ENCODE results near the gene SCUBE1. TPM values are rescaled to one million over a fixed set of nuclear protein-coding genes. Genes with fewer than 3 reads are reported as not detected.

Gene SCUBE1
- total RNA-seq, 1 donor from 2014 or later = 54.7 TPM

GRCh38 chr22:43238526-43239006 lies 104.6 kb downstream of the SCUBE1 start:
- H3K4me1 Mint-ChIP-seq (ENCODE audit: unreplicated experiment) = peaks cover 8% of the 10 kb centered on the region
- DNase-seq (ENCODE audit: low spot score) = no peak
- no peak overlapping the region for H3K27ac Mint-ChIP-seq (ENCODE audit: unreplicated experiment)
- peaks cover 4% of the 10 kb centered on the region for H3K27me3 Mint-ChIP-seq (ENCODE audit: unreplicated experiment)
- TF ChIP-seq, protein P1, sequence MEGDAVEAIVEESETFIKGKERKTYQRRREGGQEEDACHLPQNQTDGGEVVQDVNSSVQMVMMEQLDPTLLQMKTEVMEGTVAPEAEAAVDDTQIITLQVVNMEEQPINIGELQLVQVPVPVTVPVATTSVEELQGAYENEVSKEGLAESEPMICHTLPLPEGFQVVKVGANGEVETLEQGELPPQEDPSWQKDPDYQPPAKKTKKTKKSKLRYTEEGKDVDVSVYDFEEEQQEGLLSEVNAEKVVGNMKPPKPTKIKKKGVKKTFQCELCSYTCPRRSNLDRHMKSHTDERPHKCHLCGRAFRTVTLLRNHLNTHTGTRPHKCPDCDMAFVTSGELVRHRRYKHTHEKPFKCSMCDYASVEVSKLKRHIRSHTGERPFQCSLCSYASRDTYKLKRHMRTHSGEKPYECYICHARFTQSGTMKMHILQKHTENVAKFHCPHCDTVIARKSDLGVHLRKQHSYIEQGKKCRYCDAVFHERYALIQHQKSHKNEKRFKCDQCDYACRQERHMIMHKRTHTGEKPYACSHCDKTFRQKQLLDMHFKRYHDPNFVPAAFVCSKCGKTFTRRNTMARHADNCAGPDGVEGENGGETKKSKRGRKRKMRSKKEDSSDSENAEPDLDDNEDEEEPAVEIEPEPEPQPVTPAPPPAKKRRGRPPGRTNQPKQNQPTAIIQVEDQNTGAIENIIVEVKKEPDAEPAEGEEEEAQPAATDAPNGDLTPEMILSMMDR (IDR thresholded peaks at IDR 0.05; ENCODE audit: unreplicated experiment) = no peak
- peaks cover 4% of the 10 kb centered on the region for H3K36me3 Mint-ChIP-seq (ENCODE audit: low read depth, unreplicated experiment)
- H3K9me3 Mint-ChIP-seq (ENCODE audit: unreplicated experiment) = no peaks in the 10 kb centered on the region
- H3K4me3 Mint-ChIP-seq (ENCODE audit: unreplicated experiment) = no peak overlapping the region

DNA sequence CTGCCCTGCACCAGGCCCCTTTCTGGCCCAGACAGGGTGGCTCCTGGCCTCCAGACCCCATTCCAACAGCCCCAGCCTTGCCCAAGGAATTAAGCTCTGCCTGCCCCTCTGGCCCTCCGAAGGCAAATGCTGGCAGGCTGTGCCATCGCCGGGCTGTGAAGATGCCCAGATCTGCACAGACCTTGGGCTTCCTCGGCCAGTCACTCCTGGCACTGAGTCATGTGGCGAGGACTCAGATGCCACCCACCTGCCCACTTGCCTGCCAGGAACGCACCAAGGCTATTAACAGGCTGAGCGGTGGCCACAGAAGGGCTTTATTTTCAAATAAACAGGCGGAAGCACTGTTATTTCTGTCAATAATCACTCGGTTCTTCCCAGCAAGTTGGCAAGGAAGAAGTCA lies 105.9 kb downstream of the SCUBE1 start:
- TF ChIP-seq, protein P1 (IDR thresholded peaks at IDR 0.05; ENCODE audit: unreplicated experiment) = no peak
- no peak overlapping the region for H3K4me3 Mint-ChIP-seq (ENCODE audit: unreplicated experiment)
- peaks cover 8% of the 10 kb centered on the region for H3K4me1 Mint-ChIP-seq (ENCODE audit: unreplicated experiment)
- no peak for DNase-seq (ENCODE audit: low spot score)
- H3K27me3 Mint-ChIP-seq (ENCODE audit: unreplicated experiment) = peaks cover 6% of the 10 kb centered on the region
- H3K9me3 Mint-ChIP-seq (ENCODE audit: unreplicated experiment) = no peaks in the 10 kb centered on the region
- no peak overlapping the region for H3K27ac Mint-ChIP-seq (ENCODE audit: unreplicated experiment)
- peaks cover 8% of the 10 kb centered on the region for H3K36me3 Mint-ChIP-seq (ENCODE audit: low read depth, unreplicated experiment)

- DNase-seq (ENCODE audit: low spot score) = no peak
- no peaks in the 10 kb centered on the region for H3K9me3 Mint-ChIP-seq (ENCODE audit: unreplicated experiment)
- peaks cover 6% of the 10 kb centered on the region for H3K27me3 Mint-ChIP-seq (ENCODE audit: unreplicated experiment)
- H3K27ac Mint-ChIP-seq (ENCODE audit: unreplicated experiment) = no peak overlapping the region
- peaks cover 8% of the 10 kb centered on the region for H3K36me3 Mint-ChIP-seq (ENCODE audit: low read depth, unreplicated experiment)
- H3K4me3 Mint-ChIP-seq (ENCODE audit: unreplicated experiment) = no peak overlapping the region
- TF ChIP-seq, protein P1 (IDR thresholded peaks at IDR 0.05; ENCODE audit: unreplicated experiment) = no peak
- peaks cover 8% of the 10 kb centered on the region for H3K4me1 Mint-ChIP-seq (ENCODE audit: unreplicated experiment)
These were observed 106.6 kb downstream of the SCUBE1 start for GRCh38 chr22:43236411-43237166.

- Mint-ChIP-seq H3K9me3 (ENCODE audit: unreplicated experiment) (no peaks in the 10 kb centered on the region), H3K4me1 (ENCODE audit: unreplicated experiment) (peaks cover 8% of the 10 kb centered on the region), H3K4me3 (ENCODE audit: unreplicated experiment) (no peak overlapping the region), H3K27ac (ENCODE audit: unreplicated experiment) (no peak overlapping the region), H3K27me3 (ENCODE audit: unreplicated experiment) (peaks cover 9% of the 10 kb centered on the region), H3K36me3 (ENCODE audit: low read depth, unreplicated experiment) (peaks cover 8% of the 10 kb centered on the region)
- TF ChIP-seq, protein P1 (IDR thresholded peaks at IDR 0.05; ENCODE audit: unreplicated experiment) = no peak
- DNase-seq (ENCODE audit: low spot score) = no peak
These were observed 107.4 kb downstream of the SCUBE1 start for GRCh38 chr22:43235445-43236409.

Data from endothelial cell (in vitro differentiated cells).